Stimulated activated CD4-positive, alpha-beta T cell treated with anti-CD3 and anti-CD28 coated beads, Interleukin-2, amount 100 ng/mL, for 48 hours (primary cell): ENCODE results near the gene SND1.

ENCODE experiments used
- DNase-seq, 2 donors: peaks; one replicate each; pipeline ENCODE4 v3.0.0-alpha.2; 2020

Gene SND1

DNA sequence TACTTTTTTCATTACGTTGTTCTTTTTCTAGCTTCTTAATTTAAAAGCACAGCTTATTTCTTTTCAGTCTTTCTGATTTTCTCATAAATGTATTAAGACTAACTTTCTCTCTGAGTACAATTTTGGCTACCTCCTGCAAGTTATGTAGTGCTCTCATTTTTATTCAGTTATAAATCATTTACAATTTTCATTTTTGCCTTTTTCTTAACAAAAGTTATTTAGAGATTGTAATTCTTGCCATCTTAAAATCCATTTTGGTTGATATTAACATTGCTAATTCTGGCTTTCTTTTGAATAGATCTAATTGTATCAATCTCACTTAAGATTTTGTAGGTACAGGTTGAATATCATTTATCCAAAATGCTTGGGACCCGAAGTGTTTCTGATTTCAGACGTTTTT is 476.4 kb downstream of the SND1 start:
- DNase-seq = no peak

DNA sequence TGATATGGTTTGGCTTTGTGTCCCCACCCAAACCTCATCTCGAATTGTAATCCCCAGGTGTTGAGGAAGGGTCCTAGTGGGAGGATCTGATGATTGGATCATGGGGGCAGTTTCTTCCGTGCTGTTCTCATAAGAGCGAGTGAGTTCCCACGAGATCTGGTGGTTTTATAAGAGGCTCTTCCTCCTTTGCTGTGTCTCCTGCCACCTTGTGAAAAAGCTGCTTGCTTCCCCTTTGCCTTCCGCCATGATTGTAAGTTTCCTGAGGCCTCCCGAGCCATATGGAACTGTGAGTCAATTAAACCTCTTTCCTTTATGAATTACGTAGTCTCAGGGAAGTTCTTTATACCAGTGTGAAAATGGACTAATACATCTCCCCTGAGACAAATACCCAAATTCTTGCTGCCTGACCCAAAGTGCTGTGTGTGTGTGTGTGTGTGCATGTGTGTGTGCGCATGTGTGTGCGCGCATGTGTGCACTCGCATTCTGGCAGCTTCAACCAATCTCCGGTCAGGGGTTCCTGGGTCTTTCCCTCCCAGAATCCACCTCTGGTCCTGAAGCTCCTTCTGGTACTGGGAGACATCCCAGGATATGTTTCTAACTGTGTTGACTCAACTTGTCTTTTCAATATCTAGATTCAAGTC is 477.4 kb downstream of the SND1 start:
- DNase-seq = no peak

DNA sequence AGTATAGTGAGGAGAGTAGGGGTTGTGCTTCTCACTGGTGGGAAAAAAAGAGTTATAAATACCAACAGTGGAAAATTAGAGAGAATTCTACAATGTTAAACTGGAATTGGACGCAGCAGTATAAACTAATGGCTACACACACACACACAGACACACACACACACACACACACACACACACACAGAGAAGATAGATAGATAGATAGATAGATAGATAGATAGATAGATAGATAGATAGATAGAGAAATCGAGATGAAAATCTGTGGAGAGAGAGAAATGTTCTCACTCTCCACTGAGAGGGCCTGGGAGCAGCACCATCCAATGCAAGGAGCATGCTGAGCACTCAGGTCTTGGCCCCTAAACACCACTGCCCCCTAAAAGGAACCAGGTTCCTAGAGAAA is 479.1 kb downstream of the SND1 start:
- no peak for DNase-seq

DNA sequence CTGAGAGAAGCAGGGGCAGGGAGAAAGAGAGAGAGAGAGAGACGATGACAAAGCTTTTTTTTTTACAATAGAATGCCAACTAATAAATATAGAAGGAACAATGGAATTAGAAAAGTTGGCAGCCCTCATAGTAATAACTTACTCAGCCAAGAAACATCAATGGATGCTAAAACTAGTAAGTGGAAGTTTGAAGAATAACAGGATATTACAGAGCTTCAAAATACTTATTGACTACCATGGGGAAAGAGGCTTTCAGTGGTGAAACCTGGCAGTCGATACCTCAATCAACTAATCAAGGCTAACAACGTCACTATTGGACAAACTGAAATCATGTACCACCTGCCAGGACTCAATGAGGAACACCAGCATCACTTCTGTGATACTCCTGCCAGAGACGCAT is 479.7 kb downstream of the SND1 start:
- DNase-seq = no peak

DNA sequence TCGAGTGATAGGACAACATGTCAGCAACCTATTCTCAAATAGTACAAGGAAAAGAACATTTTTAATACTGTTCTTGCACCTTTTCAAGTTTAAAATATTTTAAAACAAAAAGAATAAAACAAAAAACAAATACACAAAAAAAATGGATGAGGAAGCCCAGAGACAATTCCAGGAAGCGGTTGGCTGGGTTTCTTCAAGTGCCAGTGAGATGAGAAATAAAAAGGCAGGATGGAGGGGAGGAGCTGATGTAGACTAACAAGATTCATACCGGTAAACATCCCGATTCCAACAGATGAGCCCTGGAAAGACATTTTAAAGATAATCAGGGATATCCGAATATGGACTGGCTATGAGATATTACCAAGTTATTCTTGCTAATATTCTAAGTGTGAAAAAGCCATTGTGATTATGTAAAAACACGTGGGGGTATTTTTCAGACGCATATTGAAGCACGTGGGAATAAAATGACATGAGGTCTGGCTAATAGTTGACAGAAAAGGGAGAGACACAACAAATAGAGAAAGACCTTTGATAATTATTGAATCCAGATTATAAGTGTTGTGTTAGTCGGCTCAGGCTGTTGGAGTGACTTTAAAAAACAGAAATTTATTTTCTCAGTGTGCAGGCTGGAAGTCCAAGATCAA is 480.6 kb downstream of the SND1 start:
- DNase-seq = no peak

DNA sequence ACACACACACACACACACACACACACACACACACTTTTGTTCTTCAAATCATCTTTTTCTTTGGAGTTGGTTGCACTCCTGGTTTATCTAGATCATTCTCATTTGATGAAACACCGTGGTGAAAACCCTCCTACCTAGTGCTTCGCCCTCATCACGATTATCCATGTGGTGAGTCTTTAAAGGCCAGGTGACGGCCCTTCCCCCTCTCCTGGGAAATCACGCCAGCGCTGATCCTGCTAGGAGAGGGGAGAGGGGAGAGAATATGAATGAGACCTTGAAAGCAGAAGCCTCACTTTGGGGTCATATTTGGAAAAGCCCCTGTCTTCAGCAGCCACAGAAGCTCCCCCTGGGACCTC is 483.1 kb downstream of the SND1 start:
- DNase-seq = no peak

DNA sequence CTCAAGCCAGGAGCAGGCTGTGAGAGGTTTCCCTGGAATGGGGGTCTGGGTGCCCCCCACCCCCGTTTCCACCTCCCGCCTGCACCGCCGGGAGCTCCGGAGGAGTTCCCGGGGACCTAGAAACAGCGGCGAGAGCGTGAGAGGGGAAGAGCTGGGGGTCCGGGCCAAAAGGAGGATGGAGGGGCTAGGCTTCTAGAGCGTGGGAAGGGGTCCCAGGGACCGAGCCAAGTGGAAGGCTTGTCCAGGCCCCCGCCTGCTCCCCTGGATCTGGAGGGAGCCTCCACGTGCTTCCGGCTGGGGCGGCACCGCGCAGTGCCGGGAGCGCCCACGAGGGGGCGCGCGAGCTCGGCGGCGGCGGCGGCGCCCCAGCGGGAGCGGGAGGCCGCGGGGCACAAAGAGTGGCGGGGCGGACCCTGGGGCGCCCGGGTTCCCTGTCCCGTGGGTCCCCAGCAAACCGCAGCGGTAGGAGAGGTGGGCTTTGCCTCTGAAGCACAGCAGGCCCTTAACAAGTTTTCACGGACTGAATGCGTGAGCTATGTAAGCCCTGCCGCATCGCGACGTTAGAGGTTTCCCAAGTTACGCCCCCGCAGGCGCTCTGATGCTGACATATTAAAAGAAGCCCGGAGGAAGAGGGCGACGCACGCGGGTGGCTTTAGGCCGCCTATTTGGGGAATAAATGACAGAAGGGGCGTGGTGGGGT is 483.7 kb downstream of the SND1 start:
- peak; percentile 63 to 75 for DNase-seq

DNA sequence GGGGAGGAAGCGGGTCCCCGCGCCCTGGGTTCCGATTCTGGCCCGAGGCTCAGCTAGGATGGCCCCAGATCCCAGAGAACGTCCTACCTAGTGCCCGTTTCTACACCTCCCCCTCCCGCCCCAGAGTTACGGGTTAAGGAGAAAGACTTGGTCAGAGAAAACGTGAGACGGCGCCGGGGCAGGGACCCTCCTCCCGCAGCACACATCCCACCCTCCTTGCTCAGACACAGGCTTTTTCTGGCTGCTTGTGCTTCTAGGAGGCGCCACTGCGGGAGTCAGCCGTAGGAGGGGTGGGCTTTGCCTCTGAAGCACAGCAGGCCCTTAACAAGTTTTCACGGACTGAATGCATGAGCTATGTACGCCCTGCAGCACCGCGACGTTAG is 484.2 kb downstream of the SND1 start:
- DNase-seq = no peak

DNA sequence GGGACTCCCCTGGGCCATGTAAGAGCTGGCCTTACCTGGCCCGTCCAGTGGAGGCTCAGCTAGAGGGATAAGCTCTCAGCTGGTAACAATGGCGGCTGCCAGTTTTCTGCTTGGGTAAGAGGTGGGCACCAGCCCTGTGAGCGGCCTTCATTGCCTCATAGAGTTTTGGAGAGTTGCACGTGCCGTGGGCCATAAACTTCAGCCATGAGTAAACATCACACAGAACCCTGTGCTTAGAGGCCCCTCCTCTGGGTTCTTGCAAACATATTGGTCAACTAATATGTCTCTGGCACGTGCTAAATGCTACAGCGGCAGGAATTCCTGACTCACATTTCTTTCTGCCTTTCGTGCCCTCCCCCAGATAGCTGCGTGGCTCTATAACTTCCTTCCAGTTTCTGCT is 485.2 kb downstream of the SND1 start:
- no peak for DNase-seq

DNA sequence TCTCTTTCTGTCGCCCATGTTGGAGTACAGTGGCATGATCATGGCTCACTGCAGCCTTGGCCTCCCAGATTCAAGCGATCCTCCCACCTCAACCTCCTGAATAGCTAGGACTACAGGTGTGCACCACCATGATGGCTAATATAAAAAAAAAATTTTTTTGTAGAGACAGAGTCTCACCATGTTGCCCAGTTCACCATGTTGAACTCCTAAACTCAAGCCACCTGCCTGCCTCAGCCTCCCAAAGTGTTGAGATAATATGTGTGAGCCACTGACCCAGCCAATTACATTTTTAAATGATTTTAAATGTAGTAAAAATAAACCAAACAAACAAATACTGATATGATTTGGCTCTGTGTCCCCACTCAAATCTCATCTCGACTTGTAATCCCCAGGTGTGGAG is 487.4 kb downstream of the SND1 start:
- no peak for DNase-seq

DNA sequence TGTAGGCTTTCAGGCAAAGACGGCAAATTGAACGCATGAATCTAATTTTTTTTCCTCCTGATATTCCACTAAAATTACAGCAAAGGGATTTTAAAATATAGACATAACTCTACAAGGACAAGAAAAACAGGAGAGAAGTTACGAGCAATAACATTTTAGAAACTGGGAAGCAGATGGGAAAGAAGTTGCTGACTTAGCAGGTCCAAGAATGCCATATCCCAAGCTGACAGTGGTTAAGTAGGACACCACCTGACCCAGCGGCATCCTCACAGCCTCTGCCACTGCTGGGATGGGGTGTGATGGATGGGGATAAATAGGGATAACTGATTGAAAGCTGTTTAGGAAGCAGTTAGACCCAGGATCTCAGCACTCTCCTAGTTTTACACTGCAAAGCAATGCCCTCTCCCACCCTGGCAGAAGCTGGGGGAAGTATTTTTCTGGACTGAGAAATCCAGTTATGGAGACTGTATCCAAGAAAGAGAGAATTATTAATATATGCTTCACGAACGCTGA is 489.7 kb downstream of the SND1 start:
- DNase-seq = no peak
